GM18861 (cell line): Measurements from ENCODE around the gene FAM181B.

Source experiments
- ATAC-seq: cut with Tn5 transposase; IDR thresholded peaks from one replicate; pipeline ENCODE4 v1.9.1; 2021; ENCODE audit not compliant: unreplicated experiment

FAM181B gene

DNA sequence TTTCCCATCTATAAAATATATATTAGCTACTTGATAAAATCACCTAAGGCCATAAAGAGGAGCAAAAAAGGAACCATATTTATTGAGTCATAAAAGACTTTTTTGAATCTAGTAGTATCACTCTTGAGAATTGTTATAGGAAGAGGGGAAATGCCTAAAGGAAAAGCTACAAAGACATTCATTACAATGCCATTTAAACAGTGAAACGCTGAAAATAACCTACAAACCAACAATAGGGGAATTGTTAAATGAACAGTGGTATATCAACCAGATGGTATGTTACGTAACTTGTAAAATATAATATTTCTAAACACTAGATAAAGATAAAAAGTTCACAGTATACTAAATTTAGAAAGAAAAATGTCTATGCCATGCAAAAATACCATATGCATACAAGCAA lies 47.5 kb downstream of the FAM181B start:
- ATAC-seq, result no peak

DNA sequence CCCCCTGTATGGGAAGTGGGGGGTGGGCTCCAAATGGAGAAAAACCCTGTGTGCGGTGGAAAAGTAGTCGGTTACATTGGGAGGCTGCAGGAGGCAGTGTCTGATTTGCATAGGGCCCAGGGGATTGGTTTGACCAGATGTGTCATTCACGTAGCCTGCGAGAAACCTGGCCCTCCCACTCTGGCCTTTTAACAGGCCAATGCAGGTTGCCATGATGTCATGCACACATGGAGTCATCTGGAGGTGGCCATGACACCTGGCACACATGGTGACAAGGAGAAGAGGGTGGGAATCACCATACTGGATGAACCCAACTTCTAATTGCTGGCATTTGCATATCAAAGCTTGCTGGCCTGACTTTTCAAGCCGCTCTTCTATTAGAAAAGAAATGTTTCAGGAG lies 50.6 kb downstream of the FAM181B start:
- no peak for ATAC-seq

DNA sequence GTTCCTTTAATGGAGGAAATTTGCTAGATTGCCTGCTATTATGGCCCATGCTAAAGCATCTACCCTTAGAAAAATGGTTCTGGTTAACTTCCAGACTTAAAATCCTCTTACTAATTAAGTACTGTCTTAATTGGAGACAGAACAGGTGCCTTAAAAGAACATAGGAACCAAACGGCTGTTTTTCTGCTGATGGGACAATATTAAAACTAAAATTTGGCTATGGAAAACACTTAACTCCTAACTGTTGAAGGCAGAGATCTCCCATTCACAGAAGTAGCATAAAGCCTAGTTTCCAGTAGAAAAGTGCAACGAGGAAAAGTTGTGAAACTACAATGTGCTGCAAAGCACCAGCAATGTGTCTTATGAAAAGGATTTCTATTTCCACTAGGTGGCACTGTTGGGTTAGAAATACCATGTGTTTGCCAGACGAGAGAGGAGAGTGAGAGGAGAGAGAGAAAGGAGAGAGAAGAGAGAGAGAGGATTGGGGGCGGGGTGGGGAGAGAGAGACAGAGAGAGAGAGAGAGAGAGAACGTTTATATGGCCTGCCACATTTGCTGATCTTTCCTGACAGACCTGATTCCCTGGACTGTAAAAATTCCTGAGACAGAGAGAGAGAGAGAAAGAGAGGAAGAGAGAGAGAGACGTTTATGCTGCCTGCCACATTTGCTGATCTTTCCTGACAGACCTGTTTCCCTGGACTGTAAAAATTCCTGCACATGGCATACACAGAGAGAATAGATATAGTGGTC lies 51.5 kb downstream of the FAM181B start:
- peak; percentile 92 for ATAC-seq

DNA sequence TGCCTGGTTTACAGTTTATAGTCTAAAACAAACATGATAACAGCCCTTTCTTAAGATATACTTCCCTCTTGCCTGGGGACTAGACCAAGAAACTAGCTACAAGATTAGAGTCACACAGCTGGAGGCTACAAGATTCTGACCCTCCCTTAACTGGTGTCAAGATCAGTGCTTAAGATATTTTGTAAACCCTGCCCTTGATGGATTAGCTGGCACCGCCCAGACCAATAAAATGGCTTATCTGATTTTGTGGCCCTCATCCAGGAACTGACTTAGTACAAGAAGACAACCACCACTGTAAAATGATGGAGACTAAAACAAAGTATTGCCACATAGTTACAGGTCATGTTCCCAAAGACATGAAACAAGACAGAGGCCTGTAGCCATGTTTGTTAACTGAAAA lies 53.4 kb downstream of the FAM181B start:
- ATAC-seq, result no peak
